ENCODE data around the gene SH3D19. TPM values are rescaled to one million over a fixed set of nuclear protein-coding genes. Genes with fewer than 3 reads are reported as not detected.
"Not testable (repeated sequence)": the region's sequence is repeated elsewhere in the genome, so short reads cannot be mapped to it uniquely, and the experiment has no call there.

SH3D19 gene
- total RNA-seq, 1 donor from 2014 or later, result 23.0 TPM

GRCh38 chr4:151092488-151092887 is 232.9 kb downstream of the SH3D19 start:
- no peaks in the 10 kb centered on the region for H3K36me3 ChIP-seq (ENCODE audit: control insufficient read depth, insufficient read depth, low read length)
- DNase-seq (ENCODE audit: low read depth), result no peak
- TF ChIP-seq, protein P1, sequence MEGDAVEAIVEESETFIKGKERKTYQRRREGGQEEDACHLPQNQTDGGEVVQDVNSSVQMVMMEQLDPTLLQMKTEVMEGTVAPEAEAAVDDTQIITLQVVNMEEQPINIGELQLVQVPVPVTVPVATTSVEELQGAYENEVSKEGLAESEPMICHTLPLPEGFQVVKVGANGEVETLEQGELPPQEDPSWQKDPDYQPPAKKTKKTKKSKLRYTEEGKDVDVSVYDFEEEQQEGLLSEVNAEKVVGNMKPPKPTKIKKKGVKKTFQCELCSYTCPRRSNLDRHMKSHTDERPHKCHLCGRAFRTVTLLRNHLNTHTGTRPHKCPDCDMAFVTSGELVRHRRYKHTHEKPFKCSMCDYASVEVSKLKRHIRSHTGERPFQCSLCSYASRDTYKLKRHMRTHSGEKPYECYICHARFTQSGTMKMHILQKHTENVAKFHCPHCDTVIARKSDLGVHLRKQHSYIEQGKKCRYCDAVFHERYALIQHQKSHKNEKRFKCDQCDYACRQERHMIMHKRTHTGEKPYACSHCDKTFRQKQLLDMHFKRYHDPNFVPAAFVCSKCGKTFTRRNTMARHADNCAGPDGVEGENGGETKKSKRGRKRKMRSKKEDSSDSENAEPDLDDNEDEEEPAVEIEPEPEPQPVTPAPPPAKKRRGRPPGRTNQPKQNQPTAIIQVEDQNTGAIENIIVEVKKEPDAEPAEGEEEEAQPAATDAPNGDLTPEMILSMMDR (IDR thresholded peaks at IDR 0.05; ENCODE audit: insufficient read depth, low read length, poor library complexity, severe bottlenecking), result no peak
- no peak overlapping the region for H3K4me3 ChIP-seq (ENCODE audit: low read depth, low read length)
- H3K27me3 ChIP-seq (ENCODE audit: control insufficient read depth, insufficient read depth, low read length), result no peaks in the 10 kb centered on the region

DNA sequence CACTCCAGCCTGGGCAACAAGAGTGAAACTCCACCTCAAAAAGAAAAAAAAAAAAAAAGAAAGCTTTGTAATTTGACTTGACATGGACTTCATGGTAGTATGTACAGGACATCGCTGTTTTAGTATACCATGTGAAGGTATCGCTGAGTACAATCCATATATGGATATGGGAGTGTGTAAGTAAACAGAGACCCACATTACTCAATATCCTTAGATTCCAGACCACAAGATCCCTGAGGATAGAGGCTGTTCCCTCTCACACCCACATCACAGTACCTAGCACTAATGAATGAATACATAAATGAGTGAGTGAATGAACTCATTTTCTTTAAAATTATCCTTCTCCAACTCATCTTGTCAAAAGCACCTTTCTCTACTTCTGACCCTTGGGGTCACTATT is 234.4 kb downstream of the SH3D19 start:
- TF ChIP-seq, protein P1 (IDR thresholded peaks at IDR 0.05; ENCODE audit: insufficient read depth, low read length, poor library complexity, severe bottlenecking), result no peak
- DNase-seq (ENCODE audit: low read depth), result no peak
- Histone ChIP-seq H3K36me3 (ENCODE audit: control insufficient read depth, insufficient read depth, low read length) (no peaks in the 10 kb centered on the region), H3K27me3 (ENCODE audit: control insufficient read depth, insufficient read depth, low read length) (no peaks in the 10 kb centered on the region), H3K4me3 (ENCODE audit: low read depth, low read length) (no peak overlapping the region)

- H3K27me3 ChIP-seq (ENCODE audit: control insufficient read depth, insufficient read depth, low read length), result no peaks in the 10 kb centered on the region
- H3K36me3 ChIP-seq (ENCODE audit: control insufficient read depth, insufficient read depth, low read length), result no peaks in the 10 kb centered on the region
- no peak overlapping the region for H3K4me3 ChIP-seq (ENCODE audit: low read depth, low read length)
- TF ChIP-seq, protein P1 (IDR thresholded peaks at IDR 0.05; ENCODE audit: insufficient read depth, low read length, poor library complexity, severe bottlenecking), result no peak
- no peak for DNase-seq (ENCODE audit: low read depth)
Measured at GRCh38 chr4:151087467-151087866, 237.9 kb downstream of the SH3D19 start.

DNA sequence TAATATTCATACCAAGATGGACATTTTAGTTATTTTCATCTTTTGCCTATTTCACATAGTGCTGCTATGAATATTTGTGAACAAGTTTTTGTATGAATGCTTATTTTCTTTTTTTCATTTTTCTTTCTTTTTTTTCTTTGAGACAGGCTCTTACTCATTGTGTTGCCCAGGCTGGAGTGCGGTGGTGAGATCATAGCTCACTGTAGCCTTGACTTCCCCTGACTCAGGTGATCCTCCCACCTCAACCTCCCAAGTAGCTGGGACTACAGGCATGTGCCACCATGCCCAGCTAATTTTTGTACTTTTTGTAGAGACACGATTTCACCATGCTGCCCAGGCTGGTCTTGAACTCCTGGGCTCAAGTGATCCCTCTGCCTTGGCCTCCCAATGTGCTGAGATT is 247.4 kb downstream of the SH3D19 start:
- DNase-seq (ENCODE audit: low read depth); H3K36me3 ChIP-seq (ENCODE audit: control insufficient read depth, insufficient read depth, low read length); H3K4me3 ChIP-seq (ENCODE audit: low read depth, low read length); H3K27me3 ChIP-seq (ENCODE audit: control insufficient read depth, insufficient read depth, low read length): not testable (repeated sequence)

GRCh38 chr4:151074416-151074916 is 250.9 kb downstream of the SH3D19 start:
- TF ChIP-seq, protein P1 (IDR thresholded peaks at IDR 0.05; ENCODE audit: insufficient read depth, low read length, poor library complexity, severe bottlenecking), result no peak
- H3K27me3 ChIP-seq (ENCODE audit: control insufficient read depth, insufficient read depth, low read length), result no peaks in the 10 kb centered on the region
- no peak overlapping the region for H3K4me3 ChIP-seq (ENCODE audit: low read depth, low read length)
- no peaks in the 10 kb centered on the region for H3K36me3 ChIP-seq (ENCODE audit: control insufficient read depth, insufficient read depth, low read length)
- DNase-seq (ENCODE audit: low read depth), result no peak

Other genes with a start within 250 kb of the SH3D19 start
- gene RPS3A, start 226.0 kb downstream of the SH3D19 start, total RNA-seq, result 4,215 and 4,820 TPM in 2 replicates
- not detected in 2 replicates for gene PRSS48, start 48.4 kb downstream of the SH3D19 start, total RNA-seq
- gene FHIP1A, start 83.6 kb upstream of the SH3D19 start, total RNA-seq, result 10.0 and 11.5 TPM in 2 replicates

Measured in kidney epithelial cell (primary cell).